K562 (cell line): ENCODE data around the gene TAOK2. TPM values are rescaled to one million over a fixed set of nuclear protein-coding genes. Genes with fewer than 3 reads are reported as not detected.

Source experiments
- ZNF124 ChIP-seq: sonication (generic); formaldehyde crosslinking; IDR thresholded peaks from 2 replicates; pipeline ENCODE4 v1.8.1; 2022; ENCODE audit warnings: missing genetic modification reagents
- polyA plus RNA-seq, 8 experiments: library from polyadenylated mRNA; depleted of rRNA in 4 of 8; stranded (reverse) in 5 of 8; unstranded in 3 of 8; fragments of >200 nt; fragmentation: Nextera tagmentation in 2 of 8; fragmentation: Illumina TruSeq in 1 of 8; extraction: Ambion mirVana in 2 of 8; extraction: Trizol in 1 of 8; gene quantifications; 2 replicates each; pipeline versions ENCODE4 v1.2.1 to v1.2.3, GENCODE V29; 2011 to 2014; ENCODE audit warnings: inconsistent platforms in 1 of 8, missing spikeins in 1 of 8
- total RNA-seq, 7 experiments: library from RNA; depleted of rRNA in 6 of 7; stranded (reverse); fragments of >200 nt in 6 of 7; fragmentation: Illumina TruSeq in 2 of 7; extraction: Trizol in 2 of 7; gene quantifications; 2 replicates each; pipeline versions ENCODE4 v1.2.1 to v1.2.3, GENCODE V29; 2011 to 2021; ENCODE audit warnings: low replicate concordance in 1 of 7

TAOK2 gene
- total and polyA plus RNA-seq, 9 of the 15 experiments (the other 6 are each of a cell fraction or from before 2014, with no cell fraction given), result 0.10 to 41.8 (median 13.7) TPM

GRCh38 chr16:30041841-30042240 is 68.2 kb downstream of the TAOK2 start (continued):
- no peak for TF ChIP-seq ZNF124 (CRISPR knock-in tag)

Other genes starting within 250 kb of the TAOK2 start
Only the 7 nearest of the 27 such genes appear.
- gene KCTD13, start 47.6 kb upstream of the TAOK2 start, total RNA-seq (2014; rRNA removed), result 9.8 and 10.6 TPM in 2 replicates
- 5.2 and 6.7 TPM in 2 replicates for gene KCTD13, start 47.6 kb upstream of the TAOK2 start, total RNA-seq (2014; rRNA removed; fragmentation: Illumina TruSeq; extraction: Trizol)
- 7.1 and 8.4 TPM in 2 replicates for gene KCTD13, start 47.6 kb upstream of the TAOK2 start, total RNA-seq (2015; rRNA removed; fragmentation: Illumina TruSeq; extraction: Trizol)
- gene KCTD13, start 47.6 kb upstream of the TAOK2 start, total RNA-seq (2021), result 18.5 and 20.6 TPM in 2 replicates
- gene KCTD13, start 47.6 kb upstream of the TAOK2 start, polyA plus RNA-seq (2011; rRNA removed), result 14.5 and 23.3 TPM in 2 replicates
- 9.5 and 11.0 TPM in 2 replicates for gene KCTD13, start 47.6 kb upstream of the TAOK2 start, polyA plus RNA-seq (2014; fragmentation: Illumina TruSeq; extraction: Trizol)
- 1 to 10 TPM; 1.0 to 2.3 TPM for gene KCTD13, start 47.6 kb upstream of the TAOK2 start, polyA plus RNA-seq (2014; fragmentation: Nextera tagmentation; extraction: Ambion mirVana)
- gene KCTD13, start 47.6 kb upstream of the TAOK2 start, polyA plus RNA-seq (2014; rRNA removed), result 17.3 and 21.3 TPM in 2 replicates
- gene TMEM219, start 11.8 kb upstream of the TAOK2 start, total RNA-seq (2014; rRNA removed), result 56.4 and 60.5 TPM in 2 replicates
- gene TMEM219, start 11.8 kb upstream of the TAOK2 start, total RNA-seq (2014; rRNA removed; fragmentation: Illumina TruSeq; extraction: Trizol), result 34.1 and 35.3 TPM in 2 replicates
- 46.4 and 46.8 TPM in 2 replicates for gene TMEM219, start 11.8 kb upstream of the TAOK2 start, total RNA-seq (2015; rRNA removed; fragmentation: Illumina TruSeq; extraction: Trizol)
- gene TMEM219, start 11.8 kb upstream of the TAOK2 start, total RNA-seq (2021), result 57.7 and 64.6 TPM in 2 replicates
- 55.5 and 85.5 TPM in 2 replicates for gene TMEM219, start 11.8 kb upstream of the TAOK2 start, polyA plus RNA-seq (2011; rRNA removed)
- gene TMEM219, start 11.8 kb upstream of the TAOK2 start, polyA plus RNA-seq (2014; fragmentation: Illumina TruSeq; extraction: Trizol), result 41.5 and 48.3 TPM in 2 replicates
- gene TMEM219, start 11.8 kb upstream of the TAOK2 start, polyA plus RNA-seq (2014; fragmentation: Nextera tagmentation; extraction: Ambion mirVana), result 10 to 100 TPM; 49.4 to 57.1 TPM
- gene TMEM219, start 11.8 kb upstream of the TAOK2 start, polyA plus RNA-seq (2014; rRNA removed), result 62.8 and 74.4 TPM in 2 replicates
- 34.6 and 38.2 TPM in 2 replicates for gene HIRIP3, start 21.7 kb downstream of the TAOK2 start, total RNA-seq (2014; rRNA removed)
- gene HIRIP3, start 21.7 kb downstream of the TAOK2 start, total RNA-seq (2014; rRNA removed; fragmentation: Illumina TruSeq; extraction: Trizol), result 6.7 and 8.6 TPM in 2 replicates
- 16.9 and 18.2 TPM in 2 replicates for gene HIRIP3, start 21.7 kb downstream of the TAOK2 start, total RNA-seq (2015; rRNA removed; fragmentation: Illumina TruSeq; extraction: Trizol)
- 27.5 and 28.2 TPM in 2 replicates for gene HIRIP3, start 21.7 kb downstream of the TAOK2 start, total RNA-seq (2021)
- gene HIRIP3, start 21.7 kb downstream of the TAOK2 start, polyA plus RNA-seq (2011; rRNA removed), result 10.6 and 13.3 TPM in 2 replicates
- gene HIRIP3, start 21.7 kb downstream of the TAOK2 start, polyA plus RNA-seq (2014; fragmentation: Illumina TruSeq; extraction: Trizol), result 25.1 and 28.8 TPM in 2 replicates
- 1 to 10 TPM; 3.3 to 5.6 TPM for gene HIRIP3, start 21.7 kb downstream of the TAOK2 start, polyA plus RNA-seq (2014; fragmentation: Nextera tagmentation; extraction: Ambion mirVana)
- gene HIRIP3, start 21.7 kb downstream of the TAOK2 start, polyA plus RNA-seq (2014; rRNA removed), result 27.3 and 38.0 TPM in 2 replicates
- gene INO80E, start 22.4 kb downstream of the TAOK2 start, total RNA-seq (2014; rRNA removed), result 75.3 and 77.4 TPM in 2 replicates
- gene INO80E, start 22.4 kb downstream of the TAOK2 start, total RNA-seq (2014; rRNA removed; fragmentation: Illumina TruSeq; extraction: Trizol), result 28.5 and 30.9 TPM in 2 replicates
- gene INO80E, start 22.4 kb downstream of the TAOK2 start, total RNA-seq (2015; rRNA removed; fragmentation: Illumina TruSeq; extraction: Trizol), result 49.3 and 51.7 TPM in 2 replicates
- gene INO80E, start 22.4 kb downstream of the TAOK2 start, total RNA-seq (2021), result 73.3 and 88.6 TPM in 2 replicates
- gene INO80E, start 22.4 kb downstream of the TAOK2 start, polyA plus RNA-seq (2011; rRNA removed), result 22.8 and 23.4 TPM in 2 replicates
- 102 and 107 TPM in 2 replicates for gene INO80E, start 22.4 kb downstream of the TAOK2 start, polyA plus RNA-seq (2014; fragmentation: Illumina TruSeq; extraction: Trizol)
- under 1 TPM; 0.31 to 0.56 TPM for gene INO80E, start 22.4 kb downstream of the TAOK2 start, polyA plus RNA-seq (2014; fragmentation: Nextera tagmentation; extraction: Ambion mirVana)
- 71.2 and 75.1 TPM in 2 replicates for gene INO80E, start 22.4 kb downstream of the TAOK2 start, polyA plus RNA-seq (2014; rRNA removed)
- gene DOC2A, start 37.2 kb downstream of the TAOK2 start, total RNA-seq (2014; rRNA removed), result not detected in 2 replicates
- 0.07 and 0.22 TPM in 2 replicates for gene DOC2A, start 37.2 kb downstream of the TAOK2 start, total RNA-seq (2014; rRNA removed; fragmentation: Illumina TruSeq; extraction: Trizol)
- 0.11 and 0.29 TPM in 2 replicates for gene DOC2A, start 37.2 kb downstream of the TAOK2 start, total RNA-seq (2015; rRNA removed; fragmentation: Illumina TruSeq; extraction: Trizol)
- 0.38 and 0.47 TPM in 2 replicates for gene DOC2A, start 37.2 kb downstream of the TAOK2 start, total RNA-seq (2021)
- gene DOC2A, start 37.2 kb downstream of the TAOK2 start, polyA plus RNA-seq (2011; rRNA removed), result 0.31 and 0.79 TPM in 2 replicates
- 0.21 and 0.27 TPM in 2 replicates for gene DOC2A, start 37.2 kb downstream of the TAOK2 start, polyA plus RNA-seq (2014; fragmentation: Illumina TruSeq; extraction: Trizol)
- gene DOC2A, start 37.2 kb downstream of the TAOK2 start, polyA plus RNA-seq (2014; fragmentation: Nextera tagmentation; extraction: Ambion mirVana), result under 1 TPM; 0.03 to 0.23 TPM
- gene DOC2A, start 37.2 kb downstream of the TAOK2 start, polyA plus RNA-seq (2014; rRNA removed), result 0.36 and 2.6 TPM in 2 replicates
- not detected in 2 replicates for gene C16orf92, start 49.3 kb downstream of the TAOK2 start, total RNA-seq (2014; rRNA removed)
- not detected in 2 replicates for gene C16orf92, start 49.3 kb downstream of the TAOK2 start, total RNA-seq (2014; rRNA removed; fragmentation: Illumina TruSeq; extraction: Trizol)
- not detected in 2 replicates for gene C16orf92, start 49.3 kb downstream of the TAOK2 start, total RNA-seq (2015; rRNA removed; fragmentation: Illumina TruSeq; extraction: Trizol)
- not detected in 2 replicates for gene C16orf92, start 49.3 kb downstream of the TAOK2 start, total RNA-seq (2021)
- not detected in 2 replicates for gene C16orf92, start 49.3 kb downstream of the TAOK2 start, polyA plus RNA-seq (2011; rRNA removed)
- gene C16orf92, start 49.3 kb downstream of the TAOK2 start, polyA plus RNA-seq (2014; fragmentation: Illumina TruSeq; extraction: Trizol), result not detected in 2 replicates
- not detected for gene C16orf92, start 49.3 kb downstream of the TAOK2 start, polyA plus RNA-seq (2014; fragmentation: Nextera tagmentation; extraction: Ambion mirVana)
- gene C16orf92, start 49.3 kb downstream of the TAOK2 start, polyA plus RNA-seq (2014; rRNA removed), result not detected in 2 replicates
- 0.08 and 0.23 TPM in 2 replicates for gene TLCD3B, start 57.4 kb downstream of the TAOK2 start, total RNA-seq (2014; rRNA removed)
- not detected in 2 replicates for gene TLCD3B, start 57.4 kb downstream of the TAOK2 start, total RNA-seq (2014; rRNA removed; fragmentation: Illumina TruSeq; extraction: Trizol)
- gene TLCD3B, start 57.4 kb downstream of the TAOK2 start, total RNA-seq (2015; rRNA removed; fragmentation: Illumina TruSeq; extraction: Trizol), result 0.19 TPM in 1 of 2 replicates, not detected in the other
- 0.20 and 0.22 TPM in 2 replicates for gene TLCD3B, start 57.4 kb downstream of the TAOK2 start, total RNA-seq (2021)
- gene TLCD3B, start 57.4 kb downstream of the TAOK2 start, polyA plus RNA-seq (2011; rRNA removed), result 0.10 and 0.84 TPM in 2 replicates
- 0.47 and 0.52 TPM in 2 replicates for gene TLCD3B, start 57.4 kb downstream of the TAOK2 start, polyA plus RNA-seq (2014; fragmentation: Illumina TruSeq; extraction: Trizol)
- not detected for gene TLCD3B, start 57.4 kb downstream of the TAOK2 start, polyA plus RNA-seq (2014; fragmentation: Nextera tagmentation; extraction: Ambion mirVana)
- 0.24 and 0.43 TPM in 2 replicates for gene TLCD3B, start 57.4 kb downstream of the TAOK2 start, polyA plus RNA-seq (2014; rRNA removed)